Measurements from ENCODE around the gene IPPK.

The IPPK gene

DNA sequence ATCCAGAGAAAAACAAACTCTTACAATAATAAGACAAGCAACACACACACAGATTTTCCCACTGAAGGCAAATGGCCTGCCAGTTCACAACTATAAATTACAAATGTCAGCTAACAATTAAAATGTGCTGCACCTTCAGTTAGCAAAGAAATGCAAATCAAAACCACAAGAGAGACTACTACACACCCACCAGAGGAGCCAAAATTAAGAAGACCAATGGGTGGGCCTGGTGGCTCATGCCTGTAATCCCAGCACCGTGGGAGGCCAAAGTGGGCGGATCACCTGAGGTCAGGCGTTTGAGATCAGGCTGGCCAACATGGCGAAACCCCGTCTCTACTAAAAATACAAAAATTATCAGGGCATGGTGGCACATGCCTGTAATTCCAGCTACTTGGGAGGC, 15.1 kb upstream of the IPPK start:
- no peak for DNase-seq
- TF ChIP-seq, protein P1, sequence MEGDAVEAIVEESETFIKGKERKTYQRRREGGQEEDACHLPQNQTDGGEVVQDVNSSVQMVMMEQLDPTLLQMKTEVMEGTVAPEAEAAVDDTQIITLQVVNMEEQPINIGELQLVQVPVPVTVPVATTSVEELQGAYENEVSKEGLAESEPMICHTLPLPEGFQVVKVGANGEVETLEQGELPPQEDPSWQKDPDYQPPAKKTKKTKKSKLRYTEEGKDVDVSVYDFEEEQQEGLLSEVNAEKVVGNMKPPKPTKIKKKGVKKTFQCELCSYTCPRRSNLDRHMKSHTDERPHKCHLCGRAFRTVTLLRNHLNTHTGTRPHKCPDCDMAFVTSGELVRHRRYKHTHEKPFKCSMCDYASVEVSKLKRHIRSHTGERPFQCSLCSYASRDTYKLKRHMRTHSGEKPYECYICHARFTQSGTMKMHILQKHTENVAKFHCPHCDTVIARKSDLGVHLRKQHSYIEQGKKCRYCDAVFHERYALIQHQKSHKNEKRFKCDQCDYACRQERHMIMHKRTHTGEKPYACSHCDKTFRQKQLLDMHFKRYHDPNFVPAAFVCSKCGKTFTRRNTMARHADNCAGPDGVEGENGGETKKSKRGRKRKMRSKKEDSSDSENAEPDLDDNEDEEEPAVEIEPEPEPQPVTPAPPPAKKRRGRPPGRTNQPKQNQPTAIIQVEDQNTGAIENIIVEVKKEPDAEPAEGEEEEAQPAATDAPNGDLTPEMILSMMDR (IDR thresholded peaks at IDR 0.05) = no peak
- H3K9me3 ChIP-seq = peaks cover 0 to 10% (median 0%) of the 10 kb centered on the region in 3 donors
- H3K27me3 ChIP-seq = no peaks in the 10 kb centered on the region
- intact Hi-C loops (cut with DNase I; ENCODE audit: low total_unique reads) = no loop called here
- H3K4me3 ChIP-seq = no peak overlapping the region
- no peaks in the 10 kb centered on the region for H3K4me1 ChIP-seq
- no peaks in the 10 kb centered on the region for H3K36me3 ChIP-seq
- no peak overlapping the region for H3K27ac ChIP-seq

DNA sequence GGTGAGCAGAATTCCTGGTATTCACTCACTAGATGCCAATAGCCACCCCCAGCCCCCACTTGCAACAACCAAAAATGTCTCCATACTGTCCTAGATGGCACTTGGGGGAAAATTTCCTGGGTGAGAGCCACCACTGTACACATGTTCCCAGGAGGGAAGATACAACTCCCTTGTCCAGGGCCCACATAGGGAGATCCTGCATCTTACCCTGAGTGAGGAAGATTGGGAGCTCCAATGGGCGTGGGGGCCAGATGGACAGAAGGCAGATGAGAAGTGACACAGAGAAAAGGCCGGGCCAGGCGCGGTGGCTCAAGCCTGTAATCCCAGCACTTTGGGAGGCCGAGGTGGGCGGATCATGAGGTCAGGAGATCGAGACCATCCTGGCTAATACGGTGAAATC, 12.3 kb upstream of the IPPK start:
- DNase-seq = no peak
- TF ChIP-seq, protein P1 (IDR thresholded peaks at IDR 0.05) = no peak
- no peak overlapping the region for H3K4me3 ChIP-seq
- intact Hi-C loops (cut with DNase I; ENCODE audit: low total_unique reads) = no loop called here
- no peaks in the 10 kb centered on the region for H3K27me3 ChIP-seq
- H3K9me3 ChIP-seq = no peaks in the 10 kb centered on the region
- no peaks in the 10 kb centered on the region for H3K36me3 ChIP-seq
- H3K4me1 ChIP-seq = no peaks in the 10 kb centered on the region
- no peak overlapping the region for H3K27ac ChIP-seq

DNA sequence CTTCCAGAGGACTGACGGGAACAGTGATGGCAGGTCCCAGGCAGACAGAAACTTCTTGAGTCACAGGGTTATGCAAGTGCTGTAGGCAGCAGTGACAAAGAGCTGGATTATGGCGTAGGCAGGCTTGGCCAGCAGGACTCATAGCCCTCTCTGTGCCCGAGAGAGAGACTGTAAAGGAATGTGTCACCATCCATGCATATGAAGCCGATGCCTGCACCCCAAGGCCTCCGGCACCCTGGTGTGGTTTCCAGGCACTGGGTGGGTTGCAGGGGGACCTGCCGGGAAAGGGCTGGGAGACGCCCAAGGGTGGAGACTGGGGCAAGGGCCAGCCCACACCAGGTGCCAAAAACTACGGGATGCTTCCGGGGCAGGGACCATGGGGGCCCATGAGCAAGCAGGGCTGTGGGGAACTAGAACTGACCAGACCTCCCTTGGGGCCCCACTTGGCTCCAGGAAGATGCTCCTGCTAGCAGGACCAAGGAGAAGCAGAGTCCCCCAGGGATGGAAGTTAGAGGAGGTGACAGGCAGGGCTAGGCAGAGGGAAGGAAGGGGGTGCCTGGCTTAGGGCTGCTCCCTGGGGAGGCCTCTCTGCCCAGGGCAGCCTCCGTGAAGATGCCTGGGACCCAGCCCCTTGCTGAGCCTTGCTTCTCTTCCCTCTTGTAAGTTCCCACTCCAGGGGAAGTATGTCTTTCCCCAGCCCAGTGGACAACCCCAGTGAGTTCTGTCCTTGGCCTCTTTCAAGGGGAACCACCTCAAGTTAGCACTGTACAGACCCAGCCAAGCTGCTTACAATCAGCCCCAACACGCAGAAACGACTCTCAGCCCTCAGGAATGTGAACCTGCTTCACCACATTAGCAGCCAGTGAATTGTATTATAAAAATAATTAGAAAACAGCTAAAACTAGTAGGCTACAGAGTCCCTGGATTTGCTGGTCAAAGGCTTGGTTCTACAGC, 10.5 kb upstream of the IPPK start:
- no peaks in the 10 kb centered on the region for H3K36me3 ChIP-seq
- no peaks in the 10 kb centered on the region for H3K27me3 ChIP-seq
- TF ChIP-seq, protein P1 (IDR thresholded peaks at IDR 0.05) = no peak
- no peak overlapping the region for H3K27ac ChIP-seq
- no peak for DNase-seq
- H3K9me3 ChIP-seq = no peaks in the 10 kb centered on the region
- intact Hi-C loops (cut with DNase I; ENCODE audit: low total_unique reads) = no loop called here
- no peaks in the 10 kb centered on the region for H3K4me1 ChIP-seq
- no peak overlapping the region for H3K4me3 ChIP-seq

DNA sequence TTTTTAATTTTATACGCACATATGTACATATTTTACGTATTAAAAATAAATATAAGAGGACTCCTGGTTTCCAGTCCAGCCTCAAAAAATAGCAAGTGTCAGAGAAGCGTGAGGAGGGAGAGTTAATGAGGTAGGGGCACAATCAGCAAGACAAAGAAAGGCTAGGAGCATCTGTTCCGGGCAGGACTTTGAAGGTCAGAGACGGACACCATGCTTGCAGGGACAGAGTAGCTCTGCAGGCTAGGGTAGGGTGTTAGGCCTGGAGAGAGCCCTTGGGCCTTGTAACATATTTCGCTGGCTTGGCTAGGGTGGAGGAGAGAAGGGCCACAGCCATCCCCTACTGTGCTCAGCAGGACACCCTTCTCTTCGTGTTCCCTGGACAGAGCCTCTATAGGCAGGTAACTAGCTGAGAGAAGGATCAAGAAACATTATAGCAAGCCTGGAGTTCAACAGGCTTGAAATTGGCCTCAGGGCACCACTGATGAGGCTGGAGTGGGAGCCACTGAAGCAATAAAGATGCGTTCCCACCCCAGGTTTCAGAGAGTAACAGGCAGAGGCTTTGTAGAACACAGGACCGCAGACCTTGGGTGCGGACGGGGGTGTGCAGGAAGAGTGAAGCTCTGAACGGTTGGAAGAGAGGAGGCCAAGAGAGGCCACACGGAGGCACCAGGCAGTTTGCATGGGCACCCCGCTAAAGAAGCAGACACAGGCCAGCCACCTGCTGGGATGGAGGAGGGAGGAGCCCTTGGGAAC, 9.7 kb upstream of the IPPK start:
- intact Hi-C loops (cut with DNase I; ENCODE audit: low total_unique reads) = no loop called here
- H3K4me3 ChIP-seq = no peak overlapping the region
- H3K27ac ChIP-seq = no peak overlapping the region
- TF ChIP-seq, protein P1 (IDR thresholded peaks at IDR 0.05) = no peak
- no peaks in the 10 kb centered on the region for H3K27me3 ChIP-seq
- H3K9me3 ChIP-seq = no peaks in the 10 kb centered on the region
- no peaks in the 10 kb centered on the region for H3K4me1 ChIP-seq
- no peak for DNase-seq
- no peaks in the 10 kb centered on the region for H3K36me3 ChIP-seq

DNA sequence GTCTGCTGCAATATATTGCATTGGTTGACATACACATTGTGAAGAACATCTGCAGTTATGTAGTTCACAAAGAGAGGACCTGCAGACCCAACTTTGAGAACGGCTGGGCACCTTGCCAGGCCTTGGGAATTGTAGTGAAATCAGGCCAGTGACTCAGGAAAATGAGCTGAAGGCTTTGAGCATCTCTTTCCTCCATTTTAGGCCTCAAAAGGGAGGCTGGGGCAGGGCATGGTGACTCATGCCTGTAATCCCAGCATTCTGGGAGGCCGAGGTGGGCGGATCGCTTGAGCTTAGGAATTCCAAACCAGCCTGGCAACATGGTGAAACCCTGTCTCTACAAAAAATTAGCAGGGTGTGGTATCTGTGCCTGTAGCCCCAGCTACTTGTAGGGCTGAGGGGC, 1.4 kb upstream of the IPPK start:
- Histone ChIP-seq H3K36me3 (peaks cover 0 to 9% (median under 1%) of the 10 kb centered on the region in 3 donors), H3K4me1 (peaks cover 0 to 40% (median 19%) of the 10 kb centered on the region in 4 donors), H3K9me3 (no peaks in the 10 kb centered on the region), H3K27ac (no peak overlapping the region), H3K27me3 (no peaks in the 10 kb centered on the region), H3K4me3 (peak overlapping the region in 1 of 2 donors; percentile 91)
- TF ChIP-seq, protein P1 (IDR thresholded peaks at IDR 0.05) = no peak
- peak in 1 of 2 donors; percentile 65 for DNase-seq
- intact Hi-C loops (cut with DNase I; ENCODE audit: low total_unique reads) = loop anchor here (2.0 to 5.0 kb wide), 2 partner anchors 93 to 206 kb away; partner anchors contain the start of genes BICD2 and ZNF484
